ENCODE data around the gene S100Z. TPM values are rescaled to one million over a fixed set of nuclear protein-coding genes. Genes with fewer than 3 reads are reported as not detected.
"Not testable (repeated sequence)": the region's sequence is repeated elsewhere in the genome, so short reads cannot be mapped to it uniquely, and the experiment has no call there.

Gene S100Z
- total and polyA plus RNA-seq, 10 of the 15 experiments (the other 5 are each of a cell fraction or from before 2014, with no cell fraction given): 0.12 to 0.51 (median 0.30) TPM; not detected in 2

DNA sequence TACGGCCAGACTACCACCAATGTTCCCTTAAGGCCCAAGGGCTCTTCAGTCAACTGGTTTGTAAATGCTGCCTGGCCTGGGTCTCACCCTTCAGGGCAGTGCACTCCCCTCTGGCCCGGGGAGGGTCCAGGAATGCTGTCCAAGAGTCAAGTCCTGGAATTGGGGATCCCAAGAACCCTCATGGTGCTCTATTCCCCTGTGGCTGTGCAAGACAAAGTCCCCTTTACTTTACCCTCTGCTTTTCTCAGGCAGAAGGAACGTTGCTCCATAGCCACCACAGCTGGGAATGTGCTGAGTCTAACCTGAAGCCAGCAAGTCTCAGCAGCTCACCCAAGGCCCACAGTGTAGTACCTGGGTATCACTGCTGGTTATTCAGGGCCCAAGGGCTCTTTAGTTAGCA lies 51.7 kb downstream of the S100Z start:
- TF ChIP-seq ZNF274 (IDR thresholded peaks at IDR 0.05; ENCODE audit: insufficient read depth, insufficient read length) (no peak), RB1 (IDR thresholded peaks at IDR 0.05; ENCODE audit: borderline replicate concordance) (no peak)
- WGBS (ENCODE audit: insufficient coverage, insufficient replicate concordance, low lambda C conversion rate, missing lambda C conversion rate): 0% methylated on average over 3 of the region's 3 CpGs
- RAD21 ChIA-PET (ENCODE audit: unreplicated experiment): no interaction called here
- Histone ChIP-seq H4K20me1 (ENCODE audit: control insufficient read depth, insufficient read depth) (no peaks in the 10 kb centered on the region), H3K9me3 (replicated peaks; ENCODE audit: control insufficient read depth, insufficient read depth, low read length) (peaks cover 3% of the 10 kb centered on the region; the same call in 2 of the 3 replicates), H3K36me3 (ENCODE audit: control insufficient read depth in 2 of 2, insufficient read depth in 2 of 2, low read length in 1 of 2) (no peaks in the 10 kb centered on the region), H3K79me2 (ENCODE audit: control insufficient read depth, insufficient read depth, low read length) (no peaks in the 10 kb centered on the region), H3K27me3 (replicated peaks in 1 of 2; ENCODE audit: control insufficient read depth in 2 of 2, insufficient read depth in 2 of 2, low read length in 1 of 2) (no peaks in the 10 kb centered on the region; a peak in 1 of 4 replicates), H3K4me1 (ENCODE audit: control insufficient read depth, insufficient read depth, low read length) (no peaks in the 10 kb centered on the region), H3K9ac (ENCODE audit: control insufficient read depth, insufficient read depth, low read length) (no peak overlapping the region), H3K27ac (ENCODE audit: control insufficient read depth, insufficient read depth) (no peak overlapping the region), H3K4me3 (no peak overlapping the region), H3K4me2 (ENCODE audit: control insufficient read depth, insufficient read depth) (no peak overlapping the region), H2AFZ (ENCODE audit: control insufficient read depth, low read depth, low read length) (no peak overlapping the region)
- DNase-seq (ENCODE audit: low read depth, low spot score) (no peak), FAIRE-seq (no peak), ATAC-seq (no peak)
- CTCF ChIA-PET: no interaction called here
- no TSS peak for BruUV-seq (replicated peaks)
- intact Hi-C loops (cut with micrococcal nuclease; ENCODE audit: unreplicated experiment): no loop called here
- in situ Hi-C loops (cut with MboI): no loop called here
- POLR2A ChIA-PET: no interaction called here
- SMC1A ChIA-PET (ENCODE audit: uncharacterized antibody, unreplicated experiment): no interaction called here

GRCh38 chr5:76908166-76908565 lies 58.4 kb downstream of the S100Z start:
- Histone ChIP-seq H3K4me3 (no peak overlapping the region), H3K36me3 (ENCODE audit: control insufficient read depth in 2 of 2, insufficient read depth in 2 of 2, low read length in 1 of 2) (no peaks in the 10 kb centered on the region), H3K9me3 (replicated peaks; ENCODE audit: control insufficient read depth, insufficient read depth, low read length) (no peaks in the 10 kb centered on the region), H2AFZ (ENCODE audit: control insufficient read depth, low read depth, low read length) (no peak overlapping the region), H3K79me2 (ENCODE audit: control insufficient read depth, insufficient read depth, low read length) (no peaks in the 10 kb centered on the region), H3K27me3 (replicated peaks in 1 of 2; ENCODE audit: control insufficient read depth in 2 of 2, insufficient read depth in 2 of 2, low read length in 1 of 2) (no peaks in the 10 kb centered on the region), H3K9ac (ENCODE audit: control insufficient read depth, insufficient read depth, low read length) (no peak overlapping the region), H3K4me2 (ENCODE audit: control insufficient read depth, insufficient read depth) (no peak overlapping the region), H3K27ac (ENCODE audit: control insufficient read depth, insufficient read depth) (no peak overlapping the region), H3K4me1 (ENCODE audit: control insufficient read depth, insufficient read depth, low read length) (no peaks in the 10 kb centered on the region), H4K20me1 (ENCODE audit: control insufficient read depth, insufficient read depth) (no peaks in the 10 kb centered on the region)
- no peak for FAIRE-seq
- DNase-seq (ENCODE audit: low read depth, low spot score): no peak
- ATAC-seq: no peak
- no peak for TF ChIP-seq ZNF622 (IDR thresholded peaks at IDR 0.05)
- TF ChIP-seq KLF5 (IDR thresholded peaks at IDR 0.05; ENCODE audit: partially characterized antibody): no peak
- SMC1A ChIA-PET (ENCODE audit: uncharacterized antibody, unreplicated experiment): no interaction called here
- POLR2A ChIA-PET: no interaction called here
- intact Hi-C loops (cut with micrococcal nuclease; ENCODE audit: unreplicated experiment) (no loop called here), in situ Hi-C loops (cut with MboI) (no loop called here)
- 72% methylated on average over 7 of the region's 7 CpGs for WGBS (ENCODE audit: insufficient coverage, insufficient replicate concordance, low lambda C conversion rate, missing lambda C conversion rate)
- CTCF ChIA-PET: no interaction called here
- RAD21 ChIA-PET (ENCODE audit: unreplicated experiment): no interaction called here
- BruUV-seq (replicated peaks): no TSS peak

- H3K4me3 ChIP-seq; DNase-seq (ENCODE audit: low read depth, low spot score); H3K4me2 ChIP-seq (ENCODE audit: control insufficient read depth, insufficient read depth); SMC1A ChIA-PET (ENCODE audit: uncharacterized antibody, unreplicated experiment); H3K4me1 ChIP-seq (ENCODE audit: control insufficient read depth, insufficient read depth, low read length); ATAC-seq; intact Hi-C loops (cut with micrococcal nuclease; ENCODE audit: unreplicated experiment); H4K20me1 ChIP-seq (ENCODE audit: control insufficient read depth, insufficient read depth); H3K27ac ChIP-seq (ENCODE audit: control insufficient read depth, insufficient read depth); FAIRE-seq; in situ Hi-C loops (cut with MboI); H2AFZ ChIP-seq (ENCODE audit: control insufficient read depth, low read depth, low read length); H3K9ac ChIP-seq (ENCODE audit: control insufficient read depth, insufficient read depth, low read length); BruUV-seq (replicated peaks); H3K79me2 ChIP-seq (ENCODE audit: control insufficient read depth, insufficient read depth, low read length); RAD21 ChIA-PET (ENCODE audit: unreplicated experiment); H3K36me3 ChIP-seq (ENCODE audit: control insufficient read depth in 2 of 2, insufficient read depth in 2 of 2, low read length in 1 of 2); H3K27me3 ChIP-seq (replicated peaks in 1 of 2; ENCODE audit: control insufficient read depth in 2 of 2, insufficient read depth in 2 of 2, low read length in 1 of 2); H3K9me3 ChIP-seq (replicated peaks; ENCODE audit: control insufficient read depth, insufficient read depth, low read length): not testable (repeated sequence)
- POLR2A ChIA-PET: interaction anchor here (0.6 kb wide), 1 partner anchor 23 kb away, joined by 3 read pairs; no protein-coding TSS in a partner anchor
- 64% methylated on average over 9 of the region's 9 CpGs for WGBS (ENCODE audit: insufficient coverage, insufficient replicate concordance, low lambda C conversion rate, missing lambda C conversion rate)
- CTCF ChIA-PET: interaction anchor here (0.6 kb wide), 1 partner anchor 42 kb away, joined by 3 read pairs; no protein-coding TSS in a partner anchor
These were observed 60.6 kb downstream of the S100Z start for GRCh38 chr5:76910344-76910933.

- DNase-seq (ENCODE audit: low read depth, low spot score); FAIRE-seq; H3K4me1 ChIP-seq (ENCODE audit: control insufficient read depth, insufficient read depth, low read length); H3K27me3 ChIP-seq (replicated peaks in 1 of 2; ENCODE audit: control insufficient read depth in 2 of 2, insufficient read depth in 2 of 2, low read length in 1 of 2); H3K36me3 ChIP-seq (ENCODE audit: control insufficient read depth in 2 of 2, insufficient read depth in 2 of 2, low read length in 1 of 2); in situ Hi-C loops (cut with MboI); POLR2A ChIA-PET; H3K9ac ChIP-seq (ENCODE audit: control insufficient read depth, insufficient read depth, low read length); RAD21 ChIA-PET (ENCODE audit: unreplicated experiment); CTCF ChIA-PET; H4K20me1 ChIP-seq (ENCODE audit: control insufficient read depth, insufficient read depth); H2AFZ ChIP-seq (ENCODE audit: control insufficient read depth, low read depth, low read length); H3K9me3 ChIP-seq (replicated peaks; ENCODE audit: control insufficient read depth, insufficient read depth, low read length); intact Hi-C loops (cut with micrococcal nuclease; ENCODE audit: unreplicated experiment); SMC1A ChIA-PET (ENCODE audit: uncharacterized antibody, unreplicated experiment); BruUV-seq (replicated peaks); H3K27ac ChIP-seq (ENCODE audit: control insufficient read depth, insufficient read depth); H3K4me3 ChIP-seq; H3K4me2 ChIP-seq (ENCODE audit: control insufficient read depth, insufficient read depth); ATAC-seq; H3K79me2 ChIP-seq (ENCODE audit: control insufficient read depth, insufficient read depth, low read length): not testable (repeated sequence)
- WGBS (ENCODE audit: insufficient coverage, insufficient replicate concordance, low lambda C conversion rate, missing lambda C conversion rate): 57% methylated on average over 14 of the region's 14 CpGs
These were observed 64.9 kb downstream of the S100Z start for GRCh38 chr5:76914671-76915070.
